NCI-H2171 (cell line): ENCODE measurements around the gene SLC45A2.
"Not testable (repeated sequence)": the region's sequence is repeated elsewhere in the genome, so short reads cannot be mapped to it uniquely, and the experiment has no call there.

Source experiments
- DNase-seq: peaks from one replicate; lab custom pipeline; 2025; lab: John Stamatoyannopoulos, UW

Gene SLC45A2

GRCh38 chr5:33984671-33985124 lies at the start of gene SLC45A2:
SLC45A2 (minus strand) TSS chr5:33984693; CDS start chr5:33984583, 110 bp downstream.
- DNase-seq, result no peak

GRCh38 chr5:34031966-34032365 lies 47.5 kb upstream of the SLC45A2 start:
- DNase-seq, result no peak

- DNase-seq, result no peak
Measured at GRCh38 chr5:34031117-34031516, 46.6 kb upstream of the SLC45A2 start.

GRCh38 chr5:34030585-34030984 lies 46.1 kb upstream of the SLC45A2 start:
- DNase-seq, result not testable (repeated sequence)

- no peak for DNase-seq
Measured at GRCh38 chr5:34030048-34030447, 45.6 kb upstream of the SLC45A2 start.

- no peak for DNase-seq
Measured at GRCh38 chr5:34028349-34028748, 43.9 kb upstream of the SLC45A2 start.

- no peak for DNase-seq
Measured at GRCh38 chr5:34026089-34026761, 41.7 kb upstream of the SLC45A2 start.

- no peak for DNase-seq
Measured at GRCh38 chr5:34022121-34022705, 37.7 kb upstream of the SLC45A2 start.

- DNase-seq, result no peak
Measured at GRCh38 chr5:34021334-34021733, 36.8 kb upstream of the SLC45A2 start.

GRCh38 chr5:34020726-34021125 lies 36.2 kb upstream of the SLC45A2 start:
- DNase-seq, result no peak

GRCh38 chr5:34017254-34017653 lies 32.8 kb upstream of the SLC45A2 start:
- no peak for DNase-seq

- DNase-seq, result no peak
Measured at GRCh38 chr5:34016750-34017149, 32.3 kb upstream of the SLC45A2 start.

GRCh38 chr5:34016222-34016621 lies 31.7 kb upstream of the SLC45A2 start:
- no peak for DNase-seq

- no peak for DNase-seq
Measured at GRCh38 chr5:34015120-34015822, 30.8 kb upstream of the SLC45A2 start.

GRCh38 chr5:34014626-34015025 lies 30.1 kb upstream of the SLC45A2 start:
- DNase-seq, result no peak

GRCh38 chr5:34013547-34013946 lies 29.1 kb upstream of the SLC45A2 start:
- DNase-seq, result no peak

- no peak for DNase-seq
Measured at GRCh38 chr5:34012791-34013190, 28.3 kb upstream of the SLC45A2 start.

- DNase-seq, result no peak
Measured at GRCh38 chr5:34011536-34011935, 27.0 kb upstream of the SLC45A2 start.

GRCh38 chr5:34010146-34010545 lies 25.7 kb upstream of the SLC45A2 start:
- not testable (repeated sequence) for DNase-seq

GRCh38 chr5:34009610-34010009 lies 25.1 kb upstream of the SLC45A2 start:
- DNase-seq, result no peak

GRCh38 chr5:34008802-34009201 lies 24.3 kb upstream of the SLC45A2 start:
- DNase-seq, result no peak

GRCh38 chr5:34007621-34008600 lies 23.4 kb upstream of the SLC45A2 start, which contains the start of gene AMACR:
AMACR (minus strand) TSS chr5:34008050; CDS start chr5:34008019, 31 bp downstream.
- DNase-seq, result peak; percentile 96
